ENCODE data around the gene LMBRD2. TPM values are rescaled to one million over a fixed set of nuclear protein-coding genes. Genes with fewer than 3 reads are reported as not detected.
"Not testable (repeated sequence)": the region's sequence is repeated elsewhere in the genome, so short reads cannot be mapped to it uniquely, and the experiment has no call there.

LMBRD2 gene
- total RNA-seq: 10 to 100 TPM; 13.8 to 14.4 TPM

- DNase-seq (peak; percentile 95), ATAC-seq (ENCODE audit: low read depth) (peak; percentile 99)
- no peaks in the 10 kb centered on the region for H3K27me3 Mint-ChIP-seq
- peak within 1 kb of the TSS; percentile 96 for H3K4me3 Mint-ChIP-seq
- H3K4me1 Mint-ChIP-seq: peaks cover 51% of the 10 kb centered on the region
- H3K27ac Mint-ChIP-seq: peak within 1 kb of the TSS; percentile 94
- POLR2A ChIA-PET: interaction anchor here (0.9 to 2.9 kb wide), 12 partner anchors 10 to 1313 kb away, joined by 3 to 36 read pairs (median 5); partner anchors contain the start of genes BRIX1, DNAJC21, NADK2 and NIPBL
- peaks cover 31% of the 10 kb centered on the region for H3K36me3 Mint-ChIP-seq
- H3K9me3 Mint-ChIP-seq: no peaks in the 10 kb centered on the region
Observed at GRCh38 chr5:36151434-36152323, at the start of gene LMBRD2, which contains the start of gene SKP2. Gene LMBRD2, minus strand, starts transcription at chr5:36151887. Its CDS starts 8,538 bp downstream, at chr5:36143349. Gene SKP2, plus strand, starts transcription at chr5:36152111. Its CDS starts 152 bp downstream, at chr5:36152263.

- no peak for DNase-seq
- H3K4me1 Mint-ChIP-seq: no peaks in the 10 kb centered on the region
- H3K36me3 Mint-ChIP-seq: peaks cover 14% of the 10 kb centered on the region
- no peaks in the 10 kb centered on the region for H3K27me3 Mint-ChIP-seq
- H3K9me3 Mint-ChIP-seq: no peaks in the 10 kb centered on the region
- POLR2A ChIA-PET: no interaction called here
- no peak overlapping the region for H3K4me3 Mint-ChIP-seq
- ATAC-seq (ENCODE audit: low read depth): no peak
- H3K27ac Mint-ChIP-seq: no peak overlapping the region
Observed at GRCh38 chr5:36200513-36200912, 48.8 kb upstream of the LMBRD2 start.

- H3K4me1 Mint-ChIP-seq: no peaks in the 10 kb centered on the region
- H3K9me3 Mint-ChIP-seq: no peaks in the 10 kb centered on the region
- DNase-seq: no peak
- no peak for ATAC-seq (ENCODE audit: low read depth)
- H3K4me3 Mint-ChIP-seq: no peak overlapping the region
- no peak overlapping the region for H3K27ac Mint-ChIP-seq
- peaks cover 14% of the 10 kb centered on the region for H3K36me3 Mint-ChIP-seq
- POLR2A ChIA-PET: no interaction called here
- no peaks in the 10 kb centered on the region for H3K27me3 Mint-ChIP-seq
Observed at GRCh38 chr5:36199620-36200019, 47.9 kb upstream of the LMBRD2 start.

GRCh38 chr5:36198783-36199182 lies 47.1 kb upstream of the LMBRD2 start:
- H3K27ac Mint-ChIP-seq: not testable (repeated sequence)

GRCh38 chr5:36198281-36198680 lies 46.6 kb upstream of the LMBRD2 start:
- H3K4me1 Mint-ChIP-seq: no peaks in the 10 kb centered on the region
- DNase-seq: no peak
- H3K9me3 Mint-ChIP-seq: no peaks in the 10 kb centered on the region
- peaks cover 16% of the 10 kb centered on the region for H3K36me3 Mint-ChIP-seq
- no peak overlapping the region for H3K4me3 Mint-ChIP-seq
- POLR2A ChIA-PET: no interaction called here
- H3K27me3 Mint-ChIP-seq: no peaks in the 10 kb centered on the region
- no peak for ATAC-seq (ENCODE audit: low read depth)
- H3K27ac Mint-ChIP-seq: no peak overlapping the region

More at GRCh38 chr5:36198783-36199182, 47.1 kb upstream of the LMBRD2 start:
- ATAC-seq (ENCODE audit: low read depth); H3K4me3 Mint-ChIP-seq; H3K4me1 Mint-ChIP-seq; H3K9me3 Mint-ChIP-seq; DNase-seq; H3K27me3 Mint-ChIP-seq; POLR2A ChIA-PET: not testable (repeated sequence)
- peaks cover 15% of the 10 kb centered on the region for H3K36me3 Mint-ChIP-seq

GRCh38 chr5:36193746-36194145 lies 42.1 kb upstream of the LMBRD2 start:
- H3K4me1 Mint-ChIP-seq: no peaks in the 10 kb centered on the region
- ATAC-seq (ENCODE audit: low read depth): no peak
- DNase-seq: no peak
- POLR2A ChIA-PET: no interaction called here
- no peaks in the 10 kb centered on the region for H3K27me3 Mint-ChIP-seq
- peaks cover 6% of the 10 kb centered on the region for H3K9me3 Mint-ChIP-seq
- H3K36me3 Mint-ChIP-seq: peaks cover 44% of the 10 kb centered on the region
- H3K27ac Mint-ChIP-seq: no peak overlapping the region
- no peak overlapping the region for H3K4me3 Mint-ChIP-seq

- H3K4me1 Mint-ChIP-seq; DNase-seq; H3K27me3 Mint-ChIP-seq; ATAC-seq (ENCODE audit: low read depth); H3K27ac Mint-ChIP-seq; H3K4me3 Mint-ChIP-seq; POLR2A ChIA-PET: not testable (repeated sequence)
- H3K36me3 Mint-ChIP-seq: peaks cover 75% of the 10 kb centered on the region
- peaks cover 16% of the 10 kb centered on the region for H3K9me3 Mint-ChIP-seq
Observed at GRCh38 chr5:36184408-36184807, 32.7 kb upstream of the LMBRD2 start.

- ATAC-seq (ENCODE audit: low read depth) (no peak), DNase-seq (no peak)
- no peaks in the 10 kb centered on the region for H3K27me3 Mint-ChIP-seq
- peaks cover 5% of the 10 kb centered on the region for H3K9me3 Mint-ChIP-seq
- H3K36me3 Mint-ChIP-seq: peaks cover 57% of the 10 kb centered on the region
- peaks cover under 1% of the 10 kb centered on the region for H3K4me1 Mint-ChIP-seq
- POLR2A ChIA-PET: no interaction called here
- no peak overlapping the region for H3K4me3 Mint-ChIP-seq
- no peak overlapping the region for H3K27ac Mint-ChIP-seq
Observed at GRCh38 chr5:36181774-36182173, 30.1 kb upstream of the LMBRD2 start.

- Mint-ChIP-seq H3K4me3 (no peak overlapping the region), H3K27ac (no peak overlapping the region), H3K4me1 (peaks cover 1% of the 10 kb centered on the region), H3K27me3 (no peaks in the 10 kb centered on the region), H3K36me3 (peaks cover 53% of the 10 kb centered on the region), H3K9me3 (peaks cover under 1% of the 10 kb centered on the region)
- POLR2A ChIA-PET: no interaction called here
- no peak for DNase-seq
- no peak for ATAC-seq (ENCODE audit: low read depth)
Observed at GRCh38 chr5:36180556-36181350, 29.1 kb upstream of the LMBRD2 start.

- ATAC-seq (ENCODE audit: low read depth) (no peak), DNase-seq (no peak)
- Mint-ChIP-seq H3K4me1 (peaks cover 3% of the 10 kb centered on the region), H3K27me3 (no peaks in the 10 kb centered on the region), H3K9me3 (no peaks in the 10 kb centered on the region), H3K4me3 (no peak overlapping the region), H3K36me3 (peaks cover 50% of the 10 kb centered on the region), H3K27ac (no peak overlapping the region)
- POLR2A ChIA-PET: no interaction called here
Observed at GRCh38 chr5:36179950-36180349, 28.3 kb upstream of the LMBRD2 start.

GRCh38 chr5:36178524-36178890 lies 26.8 kb upstream of the LMBRD2 start:
- no peaks in the 10 kb centered on the region for H3K9me3 Mint-ChIP-seq
- peaks cover 53% of the 10 kb centered on the region for H3K36me3 Mint-ChIP-seq
- no peak overlapping the region for H3K4me3 Mint-ChIP-seq
- H3K27me3 Mint-ChIP-seq: no peaks in the 10 kb centered on the region
- peaks cover 5% of the 10 kb centered on the region for H3K4me1 Mint-ChIP-seq
- ATAC-seq (ENCODE audit: low read depth): no peak
- DNase-seq: no peak
- no peak overlapping the region for H3K27ac Mint-ChIP-seq
- POLR2A ChIA-PET: no interaction called here

GRCh38 chr5:36177715-36178523 lies 26.2 kb upstream of the LMBRD2 start:
- DNase-seq (no peak), ATAC-seq (ENCODE audit: low read depth) (no peak)
- H3K4me3 Mint-ChIP-seq: no peak overlapping the region
- POLR2A ChIA-PET: no interaction called here
- H3K27me3 Mint-ChIP-seq: no peaks in the 10 kb centered on the region
- peaks cover 5% of the 10 kb centered on the region for H3K4me1 Mint-ChIP-seq
- no peak overlapping the region for H3K27ac Mint-ChIP-seq
- H3K9me3 Mint-ChIP-seq: no peaks in the 10 kb centered on the region
- peaks cover 54% of the 10 kb centered on the region for H3K36me3 Mint-ChIP-seq

GRCh38 chr5:36177154-36177553 lies 25.5 kb upstream of the LMBRD2 start:
- Mint-ChIP-seq H3K27me3 (no peaks in the 10 kb centered on the region), H3K4me1 (peaks cover 5% of the 10 kb centered on the region), H3K9me3 (no peaks in the 10 kb centered on the region), H3K36me3 (peaks cover 48% of the 10 kb centered on the region), H3K4me3 (no peak overlapping the region), H3K27ac (no peak overlapping the region)
- POLR2A ChIA-PET: no interaction called here
- DNase-seq (no peak), ATAC-seq (ENCODE audit: low read depth) (no peak)

Measured in activated naive CD8-positive, alpha-beta T cell treated with anti-CD3 and anti-CD28 coated beads, Interleukin-2, amount 10 ng/mL, durations not matched to agents 7 days and 5 days (primary cell).